WTC11 (cell line): Measurements from ENCODE around the gene AKIRIN1. TPM values are rescaled to one million over a fixed set of nuclear protein-coding genes. Genes with fewer than 3 reads are reported as not detected.

Experiments used
- CBFB ChIP-seq: sonication (generic); formaldehyde crosslinking; IDR thresholded peaks from 2 replicates; pipeline ENCODE4 v1.8.1; 2022; ENCODE audit warnings: mild to moderate bottlenecking, low read depth, missing genetic modification reagents
- CREM ChIP-seq: sonication (generic); formaldehyde crosslinking; IDR thresholded peaks from 2 replicates; pipeline ENCODE4 v1.8.1; 2022; ENCODE audit warnings: mild to moderate bottlenecking, missing genetic modification reagents, moderate library complexity
- HMGA2 ChIP-seq: fragments of 250-450 bp; sonication (Bioruptor Pico); IDR thresholded peaks from 2 replicates; pipeline ENCODE4 v1.4.0; 2021; ENCODE audit warnings: mild to moderate bottlenecking, moderate library complexity
- NFE2L1 ChIP-seq: sonication (generic); formaldehyde crosslinking; IDR thresholded peaks from 2 replicates; pipeline ENCODE4 v1.8.1; 2023; ENCODE audit warnings: missing genetic modification reagents
- NFYB ChIP-seq: sonication (generic); formaldehyde crosslinking; conservative IDR thresholded peaks from 2 replicates; pipeline ENCODE4 v1.8.0; 2022; ENCODE audit warnings: low read depth, missing genetic modification reagents
- NR2C2 ChIP-seq: sonication (generic); formaldehyde crosslinking; IDR thresholded peaks from 2 replicates; pipeline ENCODE4 v1.8.0; 2022; ENCODE audit warnings: mild to moderate bottlenecking, missing genetic modification reagents
- OVOL2 ChIP-seq: fragments of 250-450 bp; sonication (Bioruptor Pico); IDR thresholded peaks from 2 replicates; pipeline ENCODE4 v1.9.0; 2021; ENCODE audit warnings: mild to moderate bottlenecking, borderline replicate concordance
- TCF7 ChIP-seq: sonication (generic); formaldehyde crosslinking; IDR thresholded peaks from 2 replicates; pipeline ENCODE4 v1.8.0; 2022; ENCODE audit warnings: mild to moderate bottlenecking, low read depth, missing genetic modification reagents, moderate library complexity
- USF1 ChIP-seq: sonication (generic); formaldehyde crosslinking; IDR thresholded peaks from 2 replicates; pipeline ENCODE4 v1.8.0; 2022; ENCODE audit warnings: mild to moderate bottlenecking, missing genetic modification reagents
- ZBTB43 ChIP-seq: sonication (generic); formaldehyde crosslinking; IDR thresholded peaks from 2 replicates; pipeline ENCODE4 v1.8.1; 2023; ENCODE audit warnings: mild to moderate bottlenecking, missing genetic modification reagents
- ZNF219 ChIP-seq: sonication (generic); formaldehyde crosslinking; IDR thresholded peaks from 2 replicates; pipeline ENCODE4 v1.8.0; 2023; ENCODE audit warnings: missing genetic modification reagents, mild to moderate bottlenecking, borderline replicate concordance
- ZNF532 ChIP-seq: fragments of 250-450 bp; sonication (Bioruptor Pico); IDR thresholded peaks from 2 replicates; pipeline ENCODE4 v1.9.0; 2021; ENCODE audit warnings: mild to moderate bottlenecking, borderline replicate concordance
- ZNF671 ChIP-seq: fragments of 250-450 bp; sonication (Bioruptor Pico); IDR thresholded peaks from 2 replicates; pipeline ENCODE4 v1.8.0; 2021; ENCODE audit warnings: mild to moderate bottlenecking
- ZSCAN18 ChIP-seq: fragments of 250-450 bp; sonication (Bioruptor Pico); IDR thresholded peaks from 2 replicates; pipeline ENCODE4 v2.1.2; 2022; ENCODE audit warnings: mild to moderate bottlenecking, moderate library complexity
- total RNA-seq: library from RNA; stranded (reverse); gene quantifications from 3 replicates; pipeline ENCODE4 v1.2.3, GENCODE V29; 2021
- TF ChIP-seq, protein P1 (sequence below): sonication (generic); formaldehyde crosslinking; IDR thresholded peaks from 2 replicates; pipeline ENCODE4 v1.8.0; 2022; ENCODE audit warnings: missing genetic modification reagents
- TF ChIP-seq, protein P2 (sequence below): fragments of 250-450 bp; sonication (Bioruptor Pico); IDR thresholded peaks from 2 replicates; pipeline ENCODE4 v1.9.0; 2021; ENCODE audit warnings: moderate library complexity, mild to moderate bottlenecking, inconsistent platforms, borderline replicate concordance
- TF ChIP-seq, protein P3 (sequence below): fragments of 200-600 bp; IDR thresholded peaks from 2 replicates; pipeline ENCODE4 v1.8.0; 2022; ENCODE audit warnings: antibody characterized with exemption
- TF ChIP-seq, protein P4 (sequence below): sonication (generic); formaldehyde crosslinking; IDR thresholded peaks from 2 replicates; pipeline ENCODE4 v1.8.0; 2022; ENCODE audit warnings: mild to moderate bottlenecking, missing genetic modification reagents
- TF ChIP-seq, protein P5 (sequence below): sonication (generic); formaldehyde crosslinking; IDR thresholded peaks from 2 replicates; pipeline ENCODE4 v1.8.0; 2022; ENCODE audit warnings: mild to moderate bottlenecking, missing genetic modification reagents

Gene AKIRIN1
- total RNA-seq, 1 experiment from 2014 or later = 183 TPM

DNA sequence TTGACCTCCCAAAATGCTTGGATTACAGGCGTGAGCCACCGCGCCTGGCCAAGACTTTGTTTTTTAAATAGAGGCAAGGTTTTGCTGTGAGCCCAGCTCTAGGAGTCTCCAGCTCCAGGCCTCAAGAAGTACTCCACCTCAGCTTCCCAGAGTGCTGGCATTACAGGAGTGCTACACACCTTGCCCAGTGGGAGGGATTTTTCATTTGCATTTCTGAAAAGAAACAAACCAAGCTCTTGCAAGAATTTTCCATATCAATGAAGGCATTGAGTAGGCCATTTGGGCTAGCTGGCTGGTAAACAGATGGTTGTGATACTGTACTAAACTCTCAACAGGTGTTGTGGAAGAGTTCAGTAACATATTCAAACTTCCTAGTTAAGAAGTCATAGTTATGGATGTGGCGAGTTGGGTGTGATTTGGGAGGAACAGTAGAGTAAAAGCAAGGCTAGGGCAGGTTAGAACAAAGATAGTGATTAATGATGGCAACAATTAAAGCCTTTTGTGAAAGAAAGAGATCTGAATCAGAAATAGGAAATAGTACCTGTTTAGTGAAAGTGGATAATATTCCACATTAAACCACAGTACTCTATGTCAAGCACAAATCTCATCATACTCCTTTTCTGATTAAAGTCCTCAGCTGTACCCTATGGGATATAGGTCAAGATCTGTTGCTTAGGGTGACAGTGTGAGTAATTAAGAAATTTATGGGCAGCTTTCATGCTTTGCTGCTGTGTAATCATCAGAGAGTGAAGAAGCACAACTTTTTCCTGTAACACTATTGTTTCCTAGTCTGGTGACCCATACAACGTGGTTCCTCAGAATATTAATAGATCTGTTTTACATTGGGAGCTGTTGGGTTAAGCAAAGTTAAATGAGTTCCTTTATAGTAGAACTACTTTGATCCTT is 10.7 kb downstream of the AKIRIN1 start (continued):
- TF ChIP-seq, protein P1, sequence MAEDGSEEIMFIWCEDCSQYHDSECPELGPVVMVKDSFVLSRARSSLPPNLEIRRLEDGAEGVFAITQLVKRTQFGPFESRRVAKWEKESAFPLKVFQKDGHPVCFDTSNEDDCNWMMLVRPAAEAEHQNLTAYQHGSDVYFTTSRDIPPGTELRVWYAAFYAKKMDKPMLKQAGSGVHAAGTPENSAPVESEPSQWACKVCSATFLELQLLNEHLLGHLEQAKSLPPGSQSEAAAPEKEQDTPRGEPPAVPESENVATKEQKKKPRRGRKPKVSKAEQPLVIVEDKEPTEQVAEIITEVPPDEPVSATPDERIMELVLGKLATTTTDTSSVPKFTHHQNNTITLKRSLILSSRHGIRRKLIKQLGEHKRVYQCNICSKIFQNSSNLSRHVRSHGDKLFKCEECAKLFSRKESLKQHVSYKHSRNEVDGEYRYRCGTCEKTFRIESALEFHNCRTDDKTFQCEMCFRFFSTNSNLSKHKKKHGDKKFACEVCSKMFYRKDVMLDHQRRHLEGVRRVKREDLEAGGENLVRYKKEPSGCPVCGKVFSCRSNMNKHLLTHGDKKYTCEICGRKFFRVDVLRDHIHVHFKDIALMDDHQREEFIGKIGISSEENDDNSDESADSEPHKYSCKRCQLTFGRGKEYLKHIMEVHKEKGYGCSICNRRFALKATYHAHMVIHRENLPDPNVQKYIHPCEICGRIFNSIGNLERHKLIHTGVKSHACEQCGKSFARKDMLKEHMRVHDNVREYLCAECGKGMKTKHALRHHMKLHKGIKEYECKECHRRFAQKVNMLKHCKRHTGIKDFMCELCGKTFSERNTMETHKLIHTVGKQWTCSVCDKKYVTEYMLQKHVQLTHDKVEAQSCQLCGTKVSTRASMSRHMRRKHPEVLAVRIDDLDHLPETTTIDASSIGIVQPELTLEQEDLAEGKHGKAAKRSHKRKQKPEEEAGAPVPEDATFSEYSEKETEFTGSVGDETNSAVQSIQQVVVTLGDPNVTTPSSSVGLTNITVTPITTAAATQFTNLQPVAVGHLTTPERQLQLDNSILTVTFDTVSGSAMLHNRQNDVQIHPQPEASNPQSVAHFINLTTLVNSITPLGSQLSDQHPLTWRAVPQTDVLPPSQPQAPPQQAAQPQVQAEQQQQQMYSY (CRISPR knock-in tag) = peak; percentile 26; the same call in 1 of the 2 replicates
- TF ChIP-seq HMGA2 (CRISPR knock-in tag) = no peak
- no peak for TF ChIP-seq USF1 (CRISPR knock-in tag)
- TF ChIP-seq NFE2L1 (CRISPR knock-in tag) = no peak
- no peak for TF ChIP-seq ZSCAN18 (CRISPR knock-in tag)
- TF ChIP-seq NFYB = no peak
- TF ChIP-seq CREM (CRISPR knock-in tag) = peak; percentile 32; the same call in 1 of the 2 replicates
- TF ChIP-seq CBFB = no peak
- no peak for TF ChIP-seq NR2C2 (CRISPR knock-in tag)
- TF ChIP-seq ZNF671 = no peak
- 0 out of 2 replicates have a peak, but pooled peaks have one; percentile 12 for TF ChIP-seq ZNF532 (CRISPR knock-in tag)
- TF ChIP-seq, protein P2, sequence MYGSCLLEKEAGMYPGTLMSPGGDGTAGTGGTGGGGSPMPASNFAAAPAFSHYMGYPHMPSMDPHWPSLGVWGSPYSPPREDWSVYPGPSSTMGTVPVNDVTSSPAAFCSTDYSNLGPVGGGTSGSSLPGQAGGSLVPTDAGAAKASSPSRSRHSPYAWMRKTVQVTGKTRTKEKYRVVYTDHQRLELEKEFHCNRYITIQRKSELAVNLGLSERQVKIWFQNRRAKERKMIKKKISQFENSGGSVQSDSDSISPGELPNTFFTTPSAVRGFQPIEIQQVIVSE (CRISPR knock-in tag) = no peak
- TF ChIP-seq, protein P3, sequence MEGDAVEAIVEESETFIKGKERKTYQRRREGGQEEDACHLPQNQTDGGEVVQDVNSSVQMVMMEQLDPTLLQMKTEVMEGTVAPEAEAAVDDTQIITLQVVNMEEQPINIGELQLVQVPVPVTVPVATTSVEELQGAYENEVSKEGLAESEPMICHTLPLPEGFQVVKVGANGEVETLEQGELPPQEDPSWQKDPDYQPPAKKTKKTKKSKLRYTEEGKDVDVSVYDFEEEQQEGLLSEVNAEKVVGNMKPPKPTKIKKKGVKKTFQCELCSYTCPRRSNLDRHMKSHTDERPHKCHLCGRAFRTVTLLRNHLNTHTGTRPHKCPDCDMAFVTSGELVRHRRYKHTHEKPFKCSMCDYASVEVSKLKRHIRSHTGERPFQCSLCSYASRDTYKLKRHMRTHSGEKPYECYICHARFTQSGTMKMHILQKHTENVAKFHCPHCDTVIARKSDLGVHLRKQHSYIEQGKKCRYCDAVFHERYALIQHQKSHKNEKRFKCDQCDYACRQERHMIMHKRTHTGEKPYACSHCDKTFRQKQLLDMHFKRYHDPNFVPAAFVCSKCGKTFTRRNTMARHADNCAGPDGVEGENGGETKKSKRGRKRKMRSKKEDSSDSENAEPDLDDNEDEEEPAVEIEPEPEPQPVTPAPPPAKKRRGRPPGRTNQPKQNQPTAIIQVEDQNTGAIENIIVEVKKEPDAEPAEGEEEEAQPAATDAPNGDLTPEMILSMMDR = no peak
- TF ChIP-seq, protein P4, sequence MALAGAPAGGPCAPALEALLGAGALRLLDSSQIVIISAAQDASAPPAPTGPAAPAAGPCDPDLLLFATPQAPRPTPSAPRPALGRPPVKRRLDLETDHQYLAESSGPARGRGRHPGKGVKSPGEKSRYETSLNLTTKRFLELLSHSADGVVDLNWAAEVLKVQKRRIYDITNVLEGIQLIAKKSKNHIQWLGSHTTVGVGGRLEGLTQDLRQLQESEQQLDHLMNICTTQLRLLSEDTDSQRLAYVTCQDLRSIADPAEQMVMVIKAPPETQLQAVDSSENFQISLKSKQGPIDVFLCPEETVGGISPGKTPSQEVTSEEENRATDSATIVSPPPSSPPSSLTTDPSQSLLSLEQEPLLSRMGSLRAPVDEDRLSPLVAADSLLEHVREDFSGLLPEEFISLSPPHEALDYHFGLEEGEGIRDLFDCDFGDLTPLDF (CRISPR knock-in tag) = no peak
- TF ChIP-seq OVOL2 = no peak
- TF ChIP-seq, protein P5, sequence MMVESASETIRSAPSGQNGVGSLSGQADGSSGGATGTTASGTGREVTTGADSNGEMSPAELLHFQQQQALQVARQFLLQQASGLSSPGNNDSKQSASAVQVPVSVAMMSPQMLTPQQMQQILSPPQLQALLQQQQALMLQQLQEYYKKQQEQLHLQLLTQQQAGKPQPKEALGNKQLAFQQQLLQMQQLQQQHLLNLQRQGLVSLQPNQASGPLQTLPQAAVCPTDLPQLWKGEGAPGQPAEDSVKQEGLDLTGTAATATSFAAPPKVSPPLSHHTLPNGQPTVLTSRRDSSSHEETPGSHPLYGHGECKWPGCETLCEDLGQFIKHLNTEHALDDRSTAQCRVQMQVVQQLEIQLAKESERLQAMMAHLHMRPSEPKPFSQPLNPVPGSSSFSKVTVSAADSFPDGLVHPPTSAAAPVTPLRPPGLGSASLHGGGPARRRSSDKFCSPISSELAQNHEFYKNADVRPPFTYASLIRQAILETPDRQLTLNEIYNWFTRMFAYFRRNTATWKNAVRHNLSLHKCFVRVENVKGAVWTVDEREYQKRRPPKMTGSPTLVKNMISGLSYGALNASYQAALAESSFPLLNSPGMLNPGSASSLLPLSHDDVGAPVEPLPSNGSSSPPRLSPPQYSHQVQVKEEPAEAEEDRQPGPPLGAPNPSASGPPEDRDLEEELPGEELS (CRISPR knock-in tag) = peak; percentile 96; the same call in 1 of the 2 replicates
- 0 out of 2 replicates have a peak, but pooled peaks have one; percentile 49 for TF ChIP-seq ZBTB43 (CRISPR knock-in tag)
- no peak for TF ChIP-seq TCF7 (CRISPR knock-in tag)
- no peak for TF ChIP-seq ZNF219 (CRISPR knock-in tag)
